Activated CD4-positive, alpha-beta T cell treated with anti-CD3 and anti-CD28 coated beads for 24 hours (primary cell): ENCODE results near the gene PLAC1.

ENCODE experiments used
- DNase-seq, 2 donors: peaks; one replicate each; pipeline ENCODE4 v3.0.0-alpha.2; 2020; ENCODE audit warnings: low read depth in 2 of 2

PLAC1 gene

DNA sequence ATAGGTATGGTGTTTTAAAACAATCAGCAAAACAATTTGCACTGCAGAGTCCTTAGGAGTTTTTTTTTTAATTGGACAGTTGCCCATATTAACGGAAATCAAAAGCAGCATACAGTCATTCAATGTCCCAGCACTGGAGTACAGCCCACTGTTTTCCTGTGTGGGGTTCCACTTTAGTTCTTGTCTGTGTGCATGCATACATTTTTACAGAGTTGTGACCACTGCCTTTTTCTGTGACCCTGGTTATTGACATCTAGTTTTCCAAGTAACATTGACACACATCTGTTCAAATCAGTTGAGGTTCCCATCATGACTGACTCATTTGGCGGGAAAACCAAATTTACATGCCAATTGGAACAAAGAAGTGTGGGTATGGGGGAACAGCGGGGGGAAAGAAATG is 115.0 kb downstream of the PLAC1 start:
- DNase-seq = no peak

DNA sequence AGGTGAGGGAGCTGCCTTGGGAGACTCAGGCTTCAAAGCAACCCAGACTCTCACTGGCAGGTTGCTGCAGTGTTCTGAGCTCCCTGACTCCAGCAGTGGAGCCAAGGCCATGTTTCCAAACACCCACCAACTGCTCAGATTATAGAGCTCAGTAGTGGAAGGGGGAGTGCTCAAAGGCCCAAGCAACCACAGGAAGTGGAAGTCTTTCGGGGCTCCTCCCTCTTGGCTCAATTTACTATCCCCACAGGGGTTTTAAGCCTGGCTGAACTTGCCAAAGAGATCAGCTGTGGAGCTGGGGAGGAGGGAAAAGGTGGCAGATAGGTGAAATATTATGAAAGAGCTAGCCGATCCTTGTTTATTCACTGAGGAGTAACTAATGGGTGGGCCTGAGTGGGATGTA is 115.8 kb downstream of the PLAC1 start:
- no peak for DNase-seq

DNA sequence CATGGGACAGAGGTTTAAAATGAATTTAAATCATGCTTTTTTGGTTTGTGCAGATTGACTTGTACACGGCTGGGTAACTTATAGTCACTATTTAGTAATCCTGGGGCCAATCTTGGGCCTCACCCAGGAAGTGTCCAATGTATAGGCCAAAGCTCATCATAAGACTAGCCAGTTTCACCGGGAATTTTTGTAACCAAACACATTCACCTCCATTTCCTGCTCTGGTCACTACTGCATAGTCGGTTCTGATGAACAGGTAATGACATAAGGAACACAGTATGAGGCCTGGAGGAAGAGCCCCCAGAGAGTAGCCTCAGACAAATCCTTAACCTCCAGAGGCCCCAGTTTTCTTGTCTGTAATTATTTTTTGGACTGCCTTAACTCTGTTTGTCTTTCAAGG is 116.4 kb downstream of the PLAC1 start:
- no peak for DNase-seq

DNA sequence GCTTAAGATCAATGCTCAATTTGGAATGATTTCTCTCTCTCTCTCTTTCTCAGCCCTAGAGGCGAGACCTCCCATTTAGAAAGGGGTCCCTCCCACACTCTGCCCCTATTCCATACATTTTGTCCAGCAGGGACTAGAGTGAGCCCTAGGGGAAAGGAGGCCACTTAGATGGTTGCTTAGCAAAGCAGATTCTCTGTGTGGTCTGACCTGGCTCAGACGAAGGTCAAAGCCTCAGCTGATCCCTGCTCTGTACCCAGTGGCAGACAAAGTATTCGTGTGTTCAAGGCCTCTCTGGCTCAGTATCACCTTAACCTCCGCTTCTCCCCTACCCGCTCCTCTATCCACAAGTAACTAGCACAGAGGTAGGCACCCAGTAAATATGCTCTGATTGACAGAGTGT is 120.0 kb downstream of the PLAC1 start:
- DNase-seq = no peak

DNA sequence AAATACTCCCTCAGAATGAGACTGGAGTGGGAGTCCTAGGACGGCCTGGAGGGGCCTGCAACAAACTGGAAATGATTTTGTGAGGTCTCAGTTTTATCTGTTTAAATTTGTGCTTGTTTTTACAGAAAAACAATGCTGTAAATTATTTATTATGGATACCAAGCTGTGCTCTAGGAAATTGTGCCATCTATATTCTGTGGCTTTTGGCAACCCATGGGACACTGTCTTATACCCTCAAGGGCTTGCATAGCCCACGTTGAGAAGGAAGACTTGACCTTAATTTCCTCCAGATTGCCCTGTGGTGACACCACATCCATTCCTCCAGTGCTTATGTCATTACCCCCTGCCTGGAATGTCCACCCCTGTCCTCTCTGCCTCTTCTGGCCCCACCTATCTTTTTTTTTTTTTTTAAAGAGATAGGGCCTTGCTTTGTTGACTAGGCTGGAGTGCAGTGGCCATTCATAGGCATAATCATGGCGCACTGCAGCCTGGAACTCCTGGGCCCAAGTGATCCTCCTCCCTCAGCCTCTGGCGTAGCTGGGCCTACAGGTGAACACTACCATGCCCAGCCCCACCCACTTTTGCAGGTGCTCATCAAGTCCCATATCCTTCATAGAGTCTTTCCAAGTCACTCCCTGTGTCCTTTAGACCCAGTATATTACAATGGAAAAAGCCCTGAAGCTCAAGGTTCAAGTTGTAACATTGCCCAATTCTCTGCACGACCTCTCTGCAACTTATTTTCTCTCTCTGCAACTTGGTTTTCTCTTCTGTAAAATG is 120.9 kb downstream of the PLAC1 start:
- no peak for DNase-seq

DNA sequence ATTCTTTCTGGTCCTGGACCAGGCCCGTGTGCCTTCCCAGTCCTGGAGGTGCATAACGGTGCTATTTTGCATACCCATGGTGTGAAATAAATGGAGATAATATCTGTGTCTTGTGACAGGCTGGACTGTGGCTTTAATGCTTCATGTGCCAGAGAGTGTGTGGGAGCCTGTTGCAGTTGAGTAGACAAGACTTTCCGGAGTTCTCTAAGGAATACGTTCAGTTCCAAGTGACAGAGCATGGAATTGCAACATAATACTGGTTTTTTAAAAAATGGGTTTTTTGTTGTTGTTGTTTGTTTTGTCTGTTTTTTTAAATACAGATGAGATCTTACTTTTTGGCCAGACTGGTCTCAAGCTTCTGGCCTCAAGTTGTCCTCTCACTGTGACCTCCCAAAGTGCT is 124.3 kb downstream of the PLAC1 start:
- no peak for DNase-seq

DNA sequence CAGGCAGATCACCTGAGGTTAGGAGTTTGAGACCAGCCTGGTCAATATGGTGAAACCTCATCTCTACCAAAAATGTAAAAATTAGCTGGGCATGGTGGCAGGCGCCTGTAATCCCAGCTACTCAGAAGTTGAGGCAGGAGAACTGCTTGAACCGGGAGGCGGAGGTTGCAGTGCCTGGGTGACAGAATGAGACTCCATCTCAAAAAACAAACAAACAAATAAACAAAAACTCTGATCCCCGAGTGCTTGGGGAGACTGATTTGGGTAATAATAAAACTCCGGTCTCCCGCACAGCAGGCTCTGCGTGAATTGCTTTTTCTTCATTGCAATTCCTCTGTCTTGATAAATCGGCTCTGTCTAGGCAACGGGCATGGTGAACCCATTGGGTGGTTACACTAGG is 124.9 kb downstream of the PLAC1 start:
- no peak for DNase-seq

DNA sequence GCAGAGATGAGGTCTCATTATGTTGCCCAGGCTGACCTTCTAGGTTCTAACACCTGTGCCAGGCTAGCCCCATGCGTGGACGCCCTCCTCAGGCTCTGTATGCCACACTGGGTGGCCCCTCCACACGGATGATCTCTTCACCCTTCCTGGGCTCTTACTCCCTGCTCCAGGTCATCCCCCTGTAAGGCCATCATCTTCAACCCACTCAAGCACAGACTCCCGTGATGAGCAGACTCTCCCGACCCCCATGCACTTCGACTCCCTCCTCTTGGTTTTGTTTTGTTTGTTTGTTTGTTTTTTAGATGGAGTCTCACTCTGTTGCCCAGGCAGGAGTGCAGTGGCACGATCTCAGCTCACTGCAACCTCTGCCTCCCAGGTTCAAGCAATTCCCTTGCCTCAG is 127.4 kb downstream of the PLAC1 start:
- no peak for DNase-seq

DNA sequence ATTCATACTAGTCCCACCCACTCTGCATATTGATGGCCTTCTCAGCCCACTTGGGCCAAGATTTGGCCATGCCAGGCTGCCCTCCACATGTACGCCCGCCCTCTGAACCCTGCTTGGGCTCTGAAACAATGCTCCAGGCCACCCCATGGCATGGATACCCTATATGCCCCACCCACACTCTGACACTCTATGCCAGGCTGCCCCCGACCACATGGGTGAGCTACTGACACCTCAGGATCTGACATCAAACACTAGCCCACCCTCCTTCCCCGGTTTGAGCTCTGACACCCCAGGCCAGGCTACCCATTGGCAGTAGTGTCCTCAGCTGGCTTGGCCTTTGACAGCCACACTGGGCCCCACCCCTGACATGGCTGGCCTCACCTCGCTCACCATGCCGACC is 128.8 kb downstream of the PLAC1 start:
- DNase-seq = no peak

DNA sequence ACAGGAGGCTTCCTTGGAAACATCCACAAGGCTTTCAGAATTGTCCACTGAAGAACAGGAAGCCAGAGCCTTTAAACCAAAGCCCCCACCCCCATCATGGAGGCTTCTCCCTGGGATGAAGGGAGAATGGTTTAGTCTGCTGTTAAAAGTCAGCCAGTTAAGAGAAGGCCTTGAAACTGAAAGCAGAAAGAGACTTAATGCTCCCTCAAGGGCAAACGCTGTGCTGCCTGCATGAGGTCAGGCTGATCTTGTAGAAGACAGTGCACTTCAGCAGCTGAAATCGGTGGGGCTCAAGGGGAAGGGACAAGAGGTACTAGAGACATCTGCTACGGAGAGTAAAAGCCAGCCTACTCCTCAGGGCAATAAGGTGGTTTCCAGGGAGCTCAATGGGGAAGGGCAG is 129.3 kb downstream of the PLAC1 start:
- DNase-seq = no peak

DNA sequence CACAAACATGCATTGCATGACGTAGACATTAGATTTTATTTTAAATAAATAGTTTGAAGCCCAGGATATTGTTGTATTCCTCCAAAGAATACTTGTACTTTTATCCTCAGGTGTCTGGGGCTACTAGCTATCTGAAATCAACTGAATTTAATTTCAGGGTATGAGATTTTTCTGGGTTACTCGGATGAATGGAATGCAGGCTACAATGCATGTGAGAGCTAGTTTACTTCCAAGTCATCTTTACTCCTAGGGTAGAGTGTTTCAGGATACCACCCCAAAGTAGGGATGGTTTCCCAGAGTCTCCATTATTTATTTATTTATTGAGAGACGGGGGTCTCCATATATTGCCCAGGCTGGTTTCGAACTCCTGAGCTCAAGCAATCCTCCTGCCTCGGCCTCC is 131.9 kb downstream of the PLAC1 start:
- no peak for DNase-seq

DNA sequence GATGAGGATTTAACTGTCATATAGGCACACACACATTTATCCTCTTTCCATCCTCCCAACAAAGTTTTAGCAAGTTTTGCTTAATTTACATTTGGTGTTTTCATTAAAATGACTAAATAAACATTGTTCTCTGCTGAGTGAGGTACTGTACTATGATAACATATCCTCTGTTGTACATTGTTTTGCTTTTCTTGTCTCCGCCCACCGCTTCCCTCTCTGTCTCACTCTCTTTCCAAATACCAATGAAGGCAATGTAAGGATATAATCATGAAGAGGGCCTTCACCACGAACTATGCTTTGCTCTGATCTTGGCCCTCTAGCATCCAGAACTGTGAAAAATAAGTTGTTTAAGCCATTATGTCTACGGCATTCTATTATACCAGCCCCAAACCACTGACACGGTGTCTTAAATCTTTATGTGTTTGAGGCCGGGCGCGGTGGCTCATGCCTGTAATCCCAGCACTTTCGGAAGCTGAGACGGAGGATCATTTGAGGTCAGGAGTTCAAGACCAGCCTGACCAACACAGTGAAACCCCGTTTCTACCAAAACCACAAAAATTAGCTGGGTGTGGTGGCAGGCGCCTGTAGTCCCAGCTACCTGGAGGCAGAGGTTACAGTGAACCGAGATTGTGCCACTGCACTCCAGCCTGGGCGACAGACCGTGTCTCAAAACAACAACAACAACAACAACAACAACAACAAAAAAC is 133.0 kb downstream of the PLAC1 start:
- no peak for DNase-seq

DNA sequence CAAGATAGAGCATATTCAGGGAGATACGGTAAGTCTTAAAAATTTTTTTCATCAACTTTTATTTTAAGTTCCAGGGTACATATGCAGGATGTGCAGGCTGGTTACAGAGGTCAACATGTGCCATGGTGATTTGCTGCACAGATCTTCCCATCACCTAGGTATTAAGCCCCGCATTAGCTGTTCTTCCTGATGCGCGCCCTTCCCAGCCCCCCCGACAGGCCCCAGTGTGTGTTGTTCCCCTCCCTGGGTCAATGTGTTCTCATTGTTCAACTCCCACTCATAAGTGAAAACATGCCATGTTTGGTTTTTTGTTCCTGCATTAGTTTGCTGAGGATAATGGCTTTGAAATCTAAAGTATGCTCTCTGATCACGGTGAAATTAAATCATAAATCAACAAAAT is 134.1 kb downstream of the PLAC1 start:
- DNase-seq = no peak

DNA sequence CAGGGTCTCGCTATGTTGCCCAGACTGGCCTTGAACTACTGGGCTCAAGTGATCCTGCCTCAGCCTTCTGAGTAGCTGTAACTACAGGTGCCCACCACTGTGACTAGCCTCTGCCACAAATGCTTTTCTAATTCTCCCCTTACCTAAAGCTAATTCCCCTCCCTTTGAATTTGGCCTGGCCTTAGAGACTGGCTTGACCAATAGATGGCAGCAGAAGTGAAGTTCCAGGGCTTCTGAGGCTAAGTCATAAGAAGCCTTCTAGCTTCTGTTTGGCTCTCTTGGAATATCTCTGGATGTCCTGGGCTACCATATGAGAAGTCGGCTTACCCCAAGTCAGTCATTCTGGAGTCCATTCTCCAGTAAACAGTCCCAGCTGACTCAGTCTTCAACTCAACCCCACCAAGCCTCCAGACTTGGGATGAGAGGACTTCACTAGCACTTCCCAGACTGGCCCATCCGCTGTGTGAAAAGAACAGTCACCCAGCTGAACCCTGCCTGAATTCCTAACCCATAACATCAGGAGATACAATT is 137.3 kb downstream of the PLAC1 start:
- DNase-seq = no peak
